ENCODE results near the gene TTC7B. TPM values are rescaled to one million over a fixed set of nuclear protein-coding genes. Genes with fewer than 3 reads are reported as not detected.

TTC7B gene
- total and polyA plus RNA-seq, 2 of the 8 experiments (the other 6 are each of a cell fraction or from before 2014, with no cell fraction given) = 23.7 to 34.0 TPM

DNA sequence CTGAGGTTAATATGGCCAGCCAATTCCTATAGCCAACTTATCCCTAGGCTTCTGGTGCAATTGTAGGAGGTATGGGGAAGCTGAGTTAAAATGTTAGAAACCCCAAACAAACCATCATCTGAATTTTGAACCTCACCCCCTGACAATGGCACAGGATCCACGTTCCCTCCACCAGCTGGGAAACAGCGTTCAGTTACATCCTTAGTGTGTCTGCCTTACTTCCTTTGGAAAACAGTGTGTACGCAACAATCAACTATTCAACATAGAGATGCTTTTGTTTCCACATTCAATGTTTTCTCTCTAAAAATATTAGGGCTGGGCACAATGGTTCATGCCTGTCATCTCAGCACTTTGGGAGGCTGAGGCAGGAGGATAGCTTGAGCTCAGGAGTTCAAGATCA lies 203.4 kb downstream of the TTC7B start:
- Histone ChIP-seq H3K79me1 (ENCODE audit: low read depth, low read length) (no peaks in the 10 kb centered on the region), H3K14ac (ENCODE audit: insufficient read length) (no peak overlapping the region), H2AK5ac (ENCODE audit: low read depth, low read length) (no peak overlapping the region), H3K18ac (ENCODE audit: extremely low read depth, low read length) (no peak overlapping the region), H3K4me1 (replicated peaks in 1 of 4; ENCODE audit: control insufficient read depth in 3 of 4, insufficient read depth in 4 of 4, low read length in 3 of 4) (peaks cover 4 to 18% (median 10%) of the 10 kb centered on the region in 4 experiments; a peak in 5 of 7 replicates), H2BK12ac (ENCODE audit: low read depth, low read length) (no peak overlapping the region), H3K27me3 (replicated peaks in 1 of 4; ENCODE audit: control insufficient read depth in 3 of 4, extremely low read depth in 1 of 4, insufficient read depth in 3 of 4, low read length in 3 of 4) (no peaks in the 10 kb centered on the region), H3K4me2 (ENCODE audit: insufficient read depth in 1 of 2, low read depth in 2 of 2, low read length in 2 of 2) (no peak overlapping the region), H3K23me2 (ENCODE audit: low read depth, low read length) (no peaks in the 10 kb centered on the region), H4K91ac (replicated peaks; ENCODE audit: insufficient read length, low read length) (no peak overlapping the region), H3K9ac (replicated peaks in 1 of 4; ENCODE audit: extremely low read depth in 1 of 4, low read depth in 3 of 4, low read length in 3 of 4) (no peak overlapping the region), H4K5ac (ENCODE audit: insufficient read length, low read depth, low read length) (no peak overlapping the region), H3K23ac (ENCODE audit: insufficient read length) (no peak overlapping the region), H4K8ac (ENCODE audit: extremely low read depth, insufficient read depth, low read length) (no peak overlapping the region), H2BK5ac (ENCODE audit: low read depth, low read length) (no peak overlapping the region), H2BK20ac (ENCODE audit: low read length) (no peak overlapping the region), H3K36me3 (ENCODE audit: control insufficient read depth in 2 of 4, insufficient read depth in 4 of 4, low read length in 3 of 4) (no peaks in the 10 kb centered on the region), H3K56ac (replicated peaks; ENCODE audit: insufficient read length, low read depth, low read length) (no peak overlapping the region), H3K79me2 (ENCODE audit: control insufficient read depth in 1 of 2, insufficient read depth in 2 of 2, low read length in 2 of 2) (no peaks in the 10 kb centered on the region), H4K20me1 (replicated peaks in 1 of 2; ENCODE audit: control insufficient read depth in 1 of 2, insufficient read depth in 2 of 2, low read length in 2 of 2) (no peaks in the 10 kb centered on the region), H2BK120ac (replicated peaks; ENCODE audit: low read depth, low read length) (no peak overlapping the region), H3K9me3 (ENCODE audit: insufficient read depth in 2 of 2, low read depth in 1 of 2, low read length in 1 of 2) (no peaks in the 10 kb centered on the region), H3K4me3 (ENCODE audit: extremely low read depth in 1 of 4, insufficient read depth in 2 of 4, low read depth in 3 of 4, low read length in 4 of 4) (no peak overlapping the region), H3K4ac (replicated peaks; ENCODE audit: insufficient read length, low read depth, low read length) (no peak overlapping the region), H2AFZ (ENCODE audit: low read length) (no peak overlapping the region), H3K27ac (ENCODE audit: low read depth, low read length) (no peak overlapping the region), H2BK15ac (ENCODE audit: low read length) (no peak overlapping the region)
- ChIA-PET POLR2A (ENCODE audit: partially characterized antibody) (interaction anchor here (1.1 kb wide), 1 partner anchor 34 kb away, joined by 3 read pairs; no protein-coding TSS in a partner anchor), CTCF (ENCODE audit: partially characterized antibody) (interaction anchor here (0.8 to 1.3 kb wide), 2 partner anchors 25 to 84 kb away, joined by 3 read pairs; no protein-coding TSS in a partner anchor)
- no peak for DNase-seq (ENCODE audit: low read depth in 1 of 2, low spot score in 2 of 2)
- no peak for FAIRE-seq
- WGBS, 2 experiments (ENCODE audit: extremely low coverage in 1 of 2, insufficient coverage in 1 of 2, insufficient read length in 1 of 2, insufficient replicate concordance in 2 of 2, low coverage in 1 of 2, low lambda C conversion rate in 2 of 2, missing lambda C conversion rate in 1 of 2) = 93% methylated on average over 3 of the region's 3 CpGs; no CpG with 5 or more reads in 1 of the 2 experiments
- TF ChIP-seq CEBPB (IDR thresholded peaks at IDR 0.05; ENCODE audit: low read depth, low read length) = no peak
- TF ChIP-seq GTF2F1 (IDR thresholded peaks at IDR 0.05; ENCODE audit: borderline replicate concordance, low read depth, low read length) = no peak
- no peak for TF ChIP-seq SAP30 (IDR thresholded peaks at IDR 0.05; ENCODE audit: insufficient read depth, insufficient replicate concordance, low read length)
- no peak for TF ChIP-seq PHF8 (conservative IDR thresholded peaks at IDR 0.05; ENCODE audit: low read depth, low read length)
- no peak for TF ChIP-seq GABPA (IDR thresholded peaks at IDR 0.05; ENCODE audit: borderline replicate concordance, insufficient read depth, low read length)
- TF ChIP-seq FOSL1 (IDR thresholded peaks at IDR 0.05; ENCODE audit: insufficient read depth, low read depth, low read length) = no peak
- TF ChIP-seq JUND (IDR thresholded peaks at IDR 0.05; ENCODE audit: low read length) = no peak
- no peak for TF ChIP-seq TAF1 (IDR thresholded peaks at IDR 0.05; ENCODE audit: low read depth, low read length)
- no peak for TF ChIP-seq TEAD4 (IDR thresholded peaks at IDR 0.05; ENCODE audit: low read depth, low read length)
- no peak for TF ChIP-seq POU5F1 (IDR thresholded peaks at IDR 0.05; ENCODE audit: low read depth, low read length)
